Neutrophil (primary cell): ENCODE data around the gene DNAJC13.

Experiments used
- H3K27ac ChIP-seq: fragments of 200-600 bp; sonication (generic); 2 replicates; pipeline ENCODE4 v1.5.1; 2016; ENCODE audit warnings: mild to moderate bottlenecking, moderate library complexity
- H3K27me3 ChIP-seq: fragments of 200-600 bp; sonication (generic); 2 replicates; pipeline ENCODE4 v1.6.0; 2016; ENCODE audit warnings: mild to moderate bottlenecking
- H3K36me3 ChIP-seq: fragments of 200-600 bp; sonication (generic); 2 replicates; pipeline ENCODE4 v1.5.1; 2017
- H3K4me1 ChIP-seq, 2 experiments: fragments of 200-600 bp in 1 of 2; sonication (generic) in 1 of 2; 1 replicate in 1 of 2; 2 replicates in 1 of 2; pipeline versions ENCODE4 v1.5.1 to v1.6.1; 2013 to 2016; ENCODE audit warnings: low read depth in 1 of 2, low read length in 1 of 2, mild to moderate bottlenecking in 1 of 2, moderate library complexity in 1 of 2; ENCODE audit not compliant: control insufficient read depth in 1 of 2, insufficient read depth in 1 of 2
- H3K4me3 ChIP-seq, 2 experiments: fragments of 200-600 bp in 1 of 2; sonication (generic) in 1 of 2; 1 replicate in 1 of 2; 2 replicates in 1 of 2; pipeline ENCODE4 v1.5.1; 2013 to 2016; ENCODE audit warnings: low read depth in 1 of 2, low read length in 1 of 2, mild to moderate bottlenecking in 1 of 2, moderate library complexity in 1 of 2
- H3K9me3 ChIP-seq: fragments of 200-600 bp; sonication (generic); 2 replicates; pipeline ENCODE4 v1.5.1; 2016
- CTCF ChIP-seq: fragments of 200-600 bp; sonication (generic); IDR thresholded peaks from 2 replicates; pipeline ENCODE4 v1.5.1; 2016; ENCODE audit warnings: antibody characterized with exemption

Gene DNAJC13

GRCh38 chr3:132404276-132404675 lies 13.0 kb upstream of the DNAJC13 start:
- H3K9me3 ChIP-seq = no peaks in the 10 kb centered on the region
- H3K4me3 ChIP-seq = no peak overlapping the region
- no peaks in the 10 kb centered on the region for H3K27me3 ChIP-seq
- no peaks in the 10 kb centered on the region for H3K36me3 ChIP-seq
- TF ChIP-seq CTCF = no peak
- H3K27ac ChIP-seq = no peak overlapping the region
- peaks cover 0 to 3% of the 10 kb centered on the region in 2 experiments for H3K4me1 ChIP-seq

- TF ChIP-seq CTCF = no peak
- Histone ChIP-seq H3K4me3 (no peak overlapping the region), H3K27ac (no peak overlapping the region), H3K36me3 (no peaks in the 10 kb centered on the region), H3K9me3 (no peaks in the 10 kb centered on the region), H3K4me1 (peaks cover 0 to 3% of the 10 kb centered on the region in 2 experiments), H3K27me3 (no peaks in the 10 kb centered on the region)
Observed at GRCh38 chr3:132405188-132405587, 12.1 kb upstream of the DNAJC13 start.

- Histone ChIP-seq H3K4me3 (no peak overlapping the region), H3K27me3 (no peaks in the 10 kb centered on the region), H3K36me3 (no peaks in the 10 kb centered on the region), H3K27ac (no peak overlapping the region), H3K9me3 (no peaks in the 10 kb centered on the region), H3K4me1 (peaks cover 0 to 3% of the 10 kb centered on the region in 2 experiments)
- no peak for TF ChIP-seq CTCF
Observed at GRCh38 chr3:132405609-132406299, 11.5 kb upstream of the DNAJC13 start.

- H3K4me1 ChIP-seq = peaks cover 0 to 3% of the 10 kb centered on the region in 2 experiments
- H3K4me3 ChIP-seq = no peak overlapping the region
- H3K27ac ChIP-seq = no peak overlapping the region
- H3K36me3 ChIP-seq = no peaks in the 10 kb centered on the region
- TF ChIP-seq CTCF = no peak
- no peaks in the 10 kb centered on the region for H3K27me3 ChIP-seq
- H3K9me3 ChIP-seq = no peaks in the 10 kb centered on the region
Observed at GRCh38 chr3:132406587-132406986, 10.7 kb upstream of the DNAJC13 start.

- H3K36me3 ChIP-seq = no peaks in the 10 kb centered on the region
- no peaks in the 10 kb centered on the region for H3K27me3 ChIP-seq
- peaks cover 0 to 3% of the 10 kb centered on the region in 2 experiments for H3K4me1 ChIP-seq
- no peak for TF ChIP-seq CTCF
- no peak overlapping the region for H3K27ac ChIP-seq
- no peak overlapping the region for H3K4me3 ChIP-seq
- no peaks in the 10 kb centered on the region for H3K9me3 ChIP-seq
Observed at GRCh38 chr3:132407025-132407424, 10.3 kb upstream of the DNAJC13 start.
